ENCODE data around the gene SRXN1.

Gene SRXN1

GRCh38 chr20:602111-602970, 50.7 kb downstream of the SRXN1 start:
- DNase-seq, result no peak

GRCh38 chr20:600736-601135, 52.3 kb downstream of the SRXN1 start:
- no peak for DNase-seq

- no peak for DNase-seq
Measured at GRCh38 chr20:600141-600540, 52.9 kb downstream of the SRXN1 start.

GRCh38 chr20:598133-598850, 54.7 kb downstream of the SRXN1 start:
- DNase-seq, result no peak

- no peak for DNase-seq
Measured at GRCh38 chr20:597560-597959, 55.4 kb downstream of the SRXN1 start.
